Panc1 (cell line): ENCODE results near the gene PUSL1. TPM values are rescaled to one million over a fixed set of nuclear protein-coding genes. Genes with fewer than 3 reads are reported as not detected.

Source experiments
- ATAC-seq: fragments of 200-7000 bp; cut with Tn5 transposase; 2 replicates; pipeline ENCODE4 v1.9.1; 2020; ENCODE audit warnings: mild to moderate bottlenecking, moderate library complexity
- BruUV-seq: library from RNA; stranded (reverse); fragments of 400-500 nt; replicated peaks from 2 replicates; lab custom pipeline; 2021; lab: Mats Ljungman, UMichigan
- CTCF ChIA-PET: fragments of 300-600 bp; sonication (Branson Sonifier 250); formaldehyde crosslinking; loops from one replicate; lab custom pipeline; 2022; ENCODE audit warnings: antibody characterized with exemption; lab: Charles Lee
- POLR2A ChIA-PET: fragments of 300-600 bp; sonication (Branson Sonifier 250); formaldehyde crosslinking; loops from one replicate; lab custom pipeline; 2022; ENCODE audit warnings: antibody characterized with exemption; lab: Charles Lee
- DNase-seq: peaks from one replicate; pipeline ENCODE4 v3.0.0-alpha.2; 2010; ENCODE audit warnings: low read depth, low spot score
- H3K27ac ChIP-seq: 2 replicates; pipeline ENCODE4 v1.5.1; 2011; ENCODE audit warnings: mild to moderate bottlenecking, low read length, inconsistent platforms
- H3K27me3 ChIP-seq: fragments of 200-500 bp; sonication (Bioruptor generic); 2 replicates; pipeline ENCODE4 v1.6.0; 2014; ENCODE audit warnings: low read length, inconsistent platforms; ENCODE audit not compliant: control insufficient read depth, insufficient read depth
- H3K36me3 ChIP-seq: fragments of 200-500 bp; sonication (Bioruptor generic); 2 replicates; pipeline ENCODE4 v1.5.1; 2014; ENCODE audit warnings: inconsistent platforms, mild to moderate bottlenecking, low read length, moderate library complexity; ENCODE audit not compliant: control insufficient read depth, insufficient read depth
- H3K4me1 ChIP-seq: 2 replicates; pipeline ENCODE4 v1.5.1; 2011; ENCODE audit warnings: inconsistent platforms, mild to moderate bottlenecking, low read length, moderate library complexity; ENCODE audit not compliant: control insufficient read depth, insufficient read depth
- H3K4me3 ChIP-seq, 2 experiments: 2 replicates each; pipeline ENCODE4 v1.5.1; 2011 to 2012; ENCODE audit warnings: low read depth in 2 of 2, low read length in 2 of 2, mild to moderate bottlenecking in 2 of 2, inconsistent platforms in 1 of 2, moderate library complexity in 1 of 2
- H3K9me3 ChIP-seq: fragments of 200-500 bp; sonication (Bioruptor generic); 2 replicates; pipeline ENCODE4 v1.5.1; 2014; ENCODE audit warnings: low read depth, mild to moderate bottlenecking, inconsistent platforms, low read length, moderate library complexity; ENCODE audit not compliant: control insufficient read depth, insufficient read depth
- POLR2AphosphoS5 ChIP-seq: IDR thresholded peaks from 2 replicates; pipeline ENCODE4 v1.6.1; 2012; ENCODE audit warnings: mild to moderate bottlenecking, low read depth, low read length, moderate library complexity
- SIN3A ChIP-seq: IDR thresholded peaks from 2 replicates; pipeline ENCODE4 v1.6.1; 2012; ENCODE audit warnings: low read depth, mild to moderate bottlenecking, low read length, moderate library complexity, borderline replicate concordance; ENCODE audit not compliant: insufficient read depth
- TCF7L2 ChIP-seq: IDR thresholded peaks from 2 replicates; pipeline ENCODE4 v1.6.1; 2011; ENCODE audit warnings: mild to moderate bottlenecking, low read depth, low read length, inconsistent platforms
- in situ Hi-C: cut with HindIII; loops from 2 replicates; pipeline ENCODE4 v1.10.0; 2016; ENCODE audit warnings: low sequenced_read_pairs, low pct_unique_long_range_greater_than_20kb
- intact Hi-C: fragments of 100-400 bp; cut with micrococcal nuclease; formaldehyde crosslinking; loops from one replicate; pipeline ENCODE4 v1.10.0; 2022; ENCODE audit not compliant: unreplicated experiment
- total RNA-seq: library from RNA; stranded (reverse); gene quantifications from one replicate; pipeline ENCODE4 v1.2.1, GENCODE V29; 2021; ENCODE audit not compliant: unreplicated experiment
- TF ChIP-seq, protein P1 (sequence below): fragments of 450-650 bp; IDR thresholded peaks from 2 replicates; pipeline ENCODE4 v1.5.1; 2017; ENCODE audit warnings: mild to moderate bottlenecking
- TF ChIP-seq, protein P2 (sequence below), 2 experiments: IDR thresholded peaks; 2 replicates each; pipeline ENCODE4 v1.6.1; 2011 to 2012; ENCODE audit warnings: low read depth in 2 of 2, control low read depth in 1 of 2, low read length in 1 of 2, mild to moderate bottlenecking in 1 of 2, moderate library complexity in 1 of 2; ENCODE audit not compliant: insufficient read depth in 1 of 2

PUSL1 gene
- total RNA-seq, 1 experiment from 2014 or later = 46.9 TPM

DNA sequence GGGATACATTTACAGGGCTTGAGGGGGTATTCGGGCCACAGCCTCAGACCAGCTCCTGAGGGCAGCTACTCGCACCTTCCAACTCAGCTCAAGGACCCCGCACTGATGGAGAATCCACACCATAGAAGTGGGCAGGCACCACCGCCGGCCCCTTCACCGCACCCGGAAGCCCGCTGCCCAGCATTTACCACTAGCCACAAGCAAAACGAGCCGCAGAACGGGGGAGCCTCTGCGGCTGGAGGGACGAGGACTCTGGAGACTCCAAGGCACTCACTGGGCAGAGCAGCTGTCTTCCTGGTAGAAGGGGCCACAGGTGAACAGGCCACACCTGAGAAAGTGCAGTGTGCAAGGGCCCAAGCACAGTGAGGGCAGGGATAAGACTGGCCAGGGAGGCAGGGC, 40.1 kb upstream of the PUSL1 start:
- Histone ChIP-seq H3K36me3 (no peaks in the 10 kb centered on the region; the same call in 1 of the 2 replicates), H3K9me3 (no peaks in the 10 kb centered on the region), H3K4me3 (no peak overlapping the region), H3K4me1 (peaks cover 17% of the 10 kb centered on the region), H3K27me3 (no peaks in the 10 kb centered on the region), H3K27ac (no peak overlapping the region)
- ChIA-PET CTCF (no interaction called here), POLR2A (no interaction called here)
- DNase-seq (no peak), ATAC-seq (no peak)
- intact Hi-C loops (no loop called here), in situ Hi-C loops (no loop called here)
- BruUV-seq = no TSS peak
- TF ChIP-seq, protein P1, sequence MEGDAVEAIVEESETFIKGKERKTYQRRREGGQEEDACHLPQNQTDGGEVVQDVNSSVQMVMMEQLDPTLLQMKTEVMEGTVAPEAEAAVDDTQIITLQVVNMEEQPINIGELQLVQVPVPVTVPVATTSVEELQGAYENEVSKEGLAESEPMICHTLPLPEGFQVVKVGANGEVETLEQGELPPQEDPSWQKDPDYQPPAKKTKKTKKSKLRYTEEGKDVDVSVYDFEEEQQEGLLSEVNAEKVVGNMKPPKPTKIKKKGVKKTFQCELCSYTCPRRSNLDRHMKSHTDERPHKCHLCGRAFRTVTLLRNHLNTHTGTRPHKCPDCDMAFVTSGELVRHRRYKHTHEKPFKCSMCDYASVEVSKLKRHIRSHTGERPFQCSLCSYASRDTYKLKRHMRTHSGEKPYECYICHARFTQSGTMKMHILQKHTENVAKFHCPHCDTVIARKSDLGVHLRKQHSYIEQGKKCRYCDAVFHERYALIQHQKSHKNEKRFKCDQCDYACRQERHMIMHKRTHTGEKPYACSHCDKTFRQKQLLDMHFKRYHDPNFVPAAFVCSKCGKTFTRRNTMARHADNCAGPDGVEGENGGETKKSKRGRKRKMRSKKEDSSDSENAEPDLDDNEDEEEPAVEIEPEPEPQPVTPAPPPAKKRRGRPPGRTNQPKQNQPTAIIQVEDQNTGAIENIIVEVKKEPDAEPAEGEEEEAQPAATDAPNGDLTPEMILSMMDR = no peak
- TF ChIP-seq SIN3A (no peak), TCF7L2 (no peak), POLR2AphosphoS5 (no peak)
- TF ChIP-seq, protein P2, sequence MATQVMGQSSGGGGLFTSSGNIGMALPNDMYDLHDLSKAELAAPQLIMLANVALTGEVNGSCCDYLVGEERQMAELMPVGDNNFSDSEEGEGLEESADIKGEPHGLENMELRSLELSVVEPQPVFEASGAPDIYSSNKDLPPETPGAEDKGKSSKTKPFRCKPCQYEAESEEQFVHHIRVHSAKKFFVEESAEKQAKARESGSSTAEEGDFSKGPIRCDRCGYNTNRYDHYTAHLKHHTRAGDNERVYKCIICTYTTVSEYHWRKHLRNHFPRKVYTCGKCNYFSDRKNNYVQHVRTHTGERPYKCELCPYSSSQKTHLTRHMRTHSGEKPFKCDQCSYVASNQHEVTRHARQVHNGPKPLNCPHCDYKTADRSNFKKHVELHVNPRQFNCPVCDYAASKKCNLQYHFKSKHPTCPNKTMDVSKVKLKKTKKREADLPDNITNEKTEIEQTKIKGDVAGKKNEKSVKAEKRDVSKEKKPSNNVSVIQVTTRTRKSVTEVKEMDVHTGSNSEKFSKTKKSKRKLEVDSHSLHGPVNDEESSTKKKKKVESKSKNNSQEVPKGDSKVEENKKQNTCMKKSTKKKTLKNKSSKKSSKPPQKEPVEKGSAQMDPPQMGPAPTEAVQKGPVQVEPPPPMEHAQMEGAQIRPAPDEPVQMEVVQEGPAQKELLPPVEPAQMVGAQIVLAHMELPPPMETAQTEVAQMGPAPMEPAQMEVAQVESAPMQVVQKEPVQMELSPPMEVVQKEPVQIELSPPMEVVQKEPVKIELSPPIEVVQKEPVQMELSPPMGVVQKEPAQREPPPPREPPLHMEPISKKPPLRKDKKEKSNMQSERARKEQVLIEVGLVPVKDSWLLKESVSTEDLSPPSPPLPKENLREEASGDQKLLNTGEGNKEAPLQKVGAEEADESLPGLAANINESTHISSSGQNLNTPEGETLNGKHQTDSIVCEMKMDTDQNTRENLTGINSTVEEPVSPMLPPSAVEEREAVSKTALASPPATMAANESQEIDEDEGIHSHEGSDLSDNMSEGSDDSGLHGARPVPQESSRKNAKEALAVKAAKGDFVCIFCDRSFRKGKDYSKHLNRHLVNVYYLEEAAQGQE (IDR thresholded peaks at IDR 0.05; ENCODE audit: insufficient read depth in 1 of 2, low read depth in 2 of 2, low read length in 1 of 2) = no peak

DNA sequence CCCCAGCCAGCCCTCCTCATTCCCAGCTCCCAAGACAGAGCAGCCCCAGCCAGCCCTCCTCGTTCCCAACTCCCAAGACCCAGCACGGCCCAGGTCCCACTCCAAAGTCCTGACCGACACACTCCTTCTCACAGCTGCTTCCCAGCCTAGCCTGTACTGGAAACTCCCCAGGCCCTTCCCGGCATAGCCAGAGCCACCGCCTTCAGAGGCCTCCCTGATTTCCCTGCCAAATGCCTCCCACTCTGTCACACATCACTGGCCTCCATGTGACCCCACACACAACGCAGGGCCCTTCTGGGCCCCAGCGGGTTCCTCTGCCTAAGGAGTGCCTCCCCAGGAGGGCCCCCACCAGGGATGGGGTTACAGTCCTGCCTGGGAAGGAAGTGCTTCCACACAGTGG, 37.6 kb upstream of the PUSL1 start:
- CTCF ChIA-PET = no interaction called here
- intact Hi-C loops = no loop called here

More for the DNA sequence above, 37.6 kb upstream of the PUSL1 start:
- no peak overlapping the region for H3K27ac ChIP-seq
- no TSS peak for BruUV-seq
- no peaks in the 10 kb centered on the region for H3K27me3 ChIP-seq
- no peaks in the 10 kb centered on the region; the same call in 1 of the 2 replicates for H3K36me3 ChIP-seq
- in situ Hi-C loops = no loop called here
- TF ChIP-seq SIN3A (no peak), POLR2AphosphoS5 (no peak), TCF7L2 (no peak)
- TF ChIP-seq, protein P1 = no peak
- TF ChIP-seq, protein P2 (IDR thresholded peaks at IDR 0.05; ENCODE audit: insufficient read depth in 1 of 2, low read depth in 2 of 2, low read length in 1 of 2) = no peak
- no peaks in the 10 kb centered on the region for H3K9me3 ChIP-seq
- POLR2A ChIA-PET = no interaction called here
- H3K4me3 ChIP-seq = no peak overlapping the region
- no peak for DNase-seq
- peaks cover 21% of the 10 kb centered on the region for H3K4me1 ChIP-seq
- no peak for ATAC-seq
